HepG2 (cell line): Measurements from ENCODE around the gene MBD5. TPM values are rescaled to one million over a fixed set of nuclear protein-coding genes. Genes with fewer than 3 reads are reported as not detected.

Source experiments
- ATAC-seq: fragments of 200-7000 bp; cut with Tn5 transposase; 3 replicates; pipeline ENCODE4 v1.9.1; 2020; ENCODE audit warnings: mild to moderate bottlenecking, moderate library complexity
- BruUV-seq: library from RNA; stranded (reverse); fragments of 400-500 nt; replicated peaks from 2 replicates; lab custom pipeline; 2021; lab: Mats Ljungman, UMichigan
- CTCF ChIA-PET: fragments of 300-600 bp; formaldehyde crosslinking; extraction: SDS; loops from one replicate; lab custom pipeline; 2021; ENCODE audit warnings: low total read pairs, inconsistent platforms, low intra/inter-chr PET ratio; lab: Yijun Ruan, JAX
- POLR2A ChIA-PET: fragments of 350-600 bp; sonication (Branson Sonifier 250); formaldehyde crosslinking; loops from one replicate; lab custom pipeline; 2020; ENCODE audit warnings: antibody characterized with exemption, inconsistent platforms; lab: Yijun Ruan, JAX
- DNase-seq: peaks from one replicate; pipeline ENCODE4 v3.0.0-alpha.2; 2015; ENCODE audit warnings: low spot score
- FAIRE-seq: peaks from 3 replicates; lab custom pipeline; 2011; peaks lifted over from hg19 to GRCh38; lab: Jason Lieb, UNC
- H2AFZ ChIP-seq: one replicate; pipeline ENCODE4 v1.6.1; 2011; ENCODE audit warnings: low read length, inconsistent platforms
- H3K27ac ChIP-seq: fragments of 300-600 bp; 3 replicates; pipeline ENCODE4 v1.8.0; 2011; ENCODE audit warnings: mixed run types, mild to moderate bottlenecking, mixed read lengths, low read length, inconsistent platforms; ENCODE audit not compliant: insufficient read depth; ENCODE audit errors: extremely low read length
- H3K27me3 ChIP-seq, 2 experiments: fragments of 200-600 bp in 1 of 2; 2 replicates in 1 of 2; 3 replicates in 1 of 2; pipeline versions ENCODE4 v1.6.0 to v1.8.0; 2011; ENCODE audit warnings: low read length in 2 of 2, mild to moderate bottlenecking in 2 of 2, moderate library complexity in 2 of 2, inconsistent platforms in 1 of 2; ENCODE audit not compliant: insufficient read depth in 2 of 2, control insufficient read depth in 1 of 2
- H3K36me3 ChIP-seq, 2 experiments: fragments of 200-600 bp in 1 of 2; replicated peaks in 1 of 2; 2 replicates in 1 of 2; 3 replicates in 1 of 2; pipeline versions ENCODE4 v1.5.1 to v1.8.0; 2011; ENCODE audit warnings: low read length in 2 of 2, inconsistent platforms in 1 of 2; ENCODE audit not compliant: insufficient read depth in 2 of 2, control insufficient read depth in 1 of 2
- H3K4me1 ChIP-seq: 2 replicates; pipeline ENCODE4 v1.5.1; 2012; ENCODE audit warnings: low read length, inconsistent platforms; ENCODE audit not compliant: insufficient read depth
- H3K4me2 ChIP-seq: 2 replicates; pipeline ENCODE4 v1.6.0; 2011; ENCODE audit warnings: low read depth, low read length, inconsistent platforms
- H3K4me3 ChIP-seq, 3 experiments: fragments of 200-600 bp in 1 of 3; sonication (generic), shearing (Covaris generic) in 1 of 3; replicated peaks in 1 of 3; 2 replicates each; pipeline ENCODE4 v1.5.1; 2011 to 2016; ENCODE audit warnings: low read length in 3 of 3, inconsistent platforms in 2 of 3, low read depth in 2 of 3, mild to moderate bottlenecking in 2 of 3, control low read depth in 1 of 3, mixed read lengths in 1 of 3; ENCODE audit not compliant: insufficient read depth in 1 of 3
- H3K79me2 ChIP-seq: one replicate; pipeline ENCODE4 v1.6.1; 2011; ENCODE audit warnings: low read length, inconsistent platforms; ENCODE audit not compliant: insufficient read depth
- H3K9ac ChIP-seq: 2 replicates; pipeline ENCODE4 v1.6.0; 2011; ENCODE audit warnings: mild to moderate bottlenecking, low read depth, low read length, inconsistent platforms; ENCODE audit not compliant: insufficient read depth
- H3K9me3 ChIP-seq: 2 replicates; pipeline ENCODE4 v1.5.1; 2012; ENCODE audit warnings: mild to moderate bottlenecking, low read length
- H4K20me1 ChIP-seq: 2 replicates; pipeline ENCODE4 v1.6.0; 2011; ENCODE audit warnings: inconsistent platforms, mild to moderate bottlenecking, low read length, moderate library complexity; ENCODE audit not compliant: insufficient read depth
- AGO1 ChIP-seq: fragments of 200-400 bp; formaldehyde crosslinking; IDR thresholded peaks from 2 replicates; pipeline ENCODE4 v1.6.1; 2017; ENCODE audit warnings: mild to moderate bottlenecking, low read depth, low read length, moderate library complexity; ENCODE audit not compliant: poor library complexity, severe bottlenecking
- CREB3 ChIP-seq: sonication (generic); formaldehyde crosslinking; IDR thresholded peaks from 2 replicates; pipeline ENCODE4 v1.5.0; 2020; ENCODE audit warnings: missing genetic modification reagents
- KDM3A ChIP-seq: IDR thresholded peaks from 2 replicates; pipeline ENCODE4 v1.6.1; 2018; ENCODE audit warnings: low read depth, missing compliant biosample characterization
- MAFK ChIP-seq, 2 experiments: IDR thresholded peaks in 1 of 2; conservative IDR thresholded peaks in 1 of 2; 2 replicates each; pipeline ENCODE4 v1.6.1; 2011; ENCODE audit warnings: improper control_type of control experiment in 2 of 2, low read length in 2 of 2
- PLRG1 ChIP-seq: fragments of 450-650 bp; conservative IDR thresholded peaks from 2 replicates; pipeline ENCODE4 v1.6.1; 2016
- RARA ChIP-seq: IDR thresholded peaks from 2 replicates; pipeline ENCODE4 v1.6.1; 2016; ENCODE audit warnings: missing genetic modification reagents, missing compliant biosample characterization
- SALL1 ChIP-seq: sonication (generic); formaldehyde crosslinking; IDR thresholded peaks from 2 replicates; pipeline ENCODE4 v1.8.0; 2022; ENCODE audit warnings: mild to moderate bottlenecking, missing genetic modification reagents
- SKI ChIP-seq: fragments of 450-650 bp; IDR thresholded peaks from one replicate; pipeline ENCODE4 v1.6.1; 2018; ENCODE audit warnings: mild to moderate bottlenecking; ENCODE audit not compliant: partially characterized antibody
- SMAD9 ChIP-seq: sonication (generic); formaldehyde crosslinking; IDR thresholded peaks from 2 replicates; pipeline ENCODE4 v1.5.1; 2020; ENCODE audit warnings: mild to moderate bottlenecking, missing genetic modification reagents
- TOPORS ChIP-seq: sonication (generic); formaldehyde crosslinking; IDR thresholded peaks from 2 replicates; pipeline ENCODE4 v1.8.0; 2023; ENCODE audit warnings: mild to moderate bottlenecking, missing genetic modification reagents
- ZBTB38 ChIP-seq: sonication (generic); formaldehyde crosslinking; IDR thresholded peaks from 2 replicates; pipeline ENCODE4 v1.5.1; 2020; ENCODE audit warnings: mild to moderate bottlenecking, missing genetic modification reagents
- ZNF704 ChIP-seq: sonication (generic); formaldehyde crosslinking; IDR thresholded peaks from 2 replicates; pipeline ENCODE4 v1.8.1; 2023; ENCODE audit warnings: mild to moderate bottlenecking, inconsistent platforms, moderate library complexity, missing genetic modification reagents, borderline replicate concordance
- ZNF720 ChIP-seq: sonication (generic); formaldehyde crosslinking; IDR thresholded peaks from 2 replicates; pipeline ENCODE4 v1.4.0; 2020; ENCODE audit warnings: missing genetic modification reagents
- WGBS: methylation state at CpG from one replicate; pipeline ENCODE4 v1.1.6; 2017; ENCODE audit warnings: low lambda C conversion rate; 5-methylcytosine and 5-hydroxymethylcytosine counted together
- in situ Hi-C: cut with HindIII; loops from 2 replicates; pipeline ENCODE4 v1.10.0; 2017; ENCODE audit warnings: low pct_unique_long_range_greater_than_20kb; ENCODE audit not compliant: extremely low pct_ligation_motif_present
- intact Hi-C: fragments of 100-400 bp; cut with micrococcal nuclease; formaldehyde crosslinking; loops from one replicate; pipeline ENCODE4 v1.10.0; 2022; ENCODE audit not compliant: unreplicated experiment
- polyA plus RNA-seq, 8 experiments: library from polyadenylated mRNA; depleted of rRNA in 3 of 8; stranded (reverse) in 7 of 8; unstranded in 1 of 8; fragments of >200 nt; fragmentation: Illumina TruSeq in 4 of 8; extraction: Trizol in 4 of 8; gene quantifications; 2 replicates each; pipeline versions ENCODE4 v1.2.1 to v1.2.3, GENCODE V29; 2011 to 2016; ENCODE audit warnings: low read depth in 4 of 8, missing spikeins in 1 of 8, mixed read lengths in 1 of 8; ENCODE audit not compliant: insufficient read depth in 1 of 8
- total RNA-seq, 5 experiments: library from RNA; depleted of rRNA; stranded (reverse); fragments of >200 nt; fragmentation: Illumina TruSeq; extraction: Trizol; gene quantifications; 2 replicates each; pipeline ENCODE4 v1.2.3, GENCODE V29; 2016; ENCODE audit warnings: low read depth in 1 of 5

The MBD5 gene
- total and polyA plus RNA-seq, 2 of the 13 experiments (the other 11 are each of a cell fraction or from before 2014, with no cell fraction given), result 13.5 to 26.4 TPM

GRCh38 chr2:148251993-148252392 lies 231.1 kb downstream of the MBD5 start (continued):
- TF ChIP-seq CREB3 (CRISPR knock-in tag) (no peak), AGO1 (no peak), ZNF720 (CRISPR knock-in tag) (no peak), KDM3A (CRISPR knock-in tag) (no peak), TOPORS (CRISPR knock-in tag) (no peak), SALL1 (peak; percentile 32; the same call in 1 of the 2 replicates), ZBTB38 (CRISPR knock-in tag) (no peak), ZNF704 (CRISPR knock-in tag) (no peak), RARA (CRISPR knock-in tag) (peak; percentile 69), SMAD9 (no peak), SKI (peak; percentile 16)
- TF ChIP-seq, all 625 proteins: peak for 11

- DNase-seq, result no peak
- in situ Hi-C loops (no loop called here), intact Hi-C loops (no loop called here)
- ChIA-PET POLR2A (no interaction called here), CTCF (no interaction called here)
- no peak for ATAC-seq
- no peaks in the 10 kb centered on the region for H3K79me2 ChIP-seq
- H3K4me1 ChIP-seq, result peaks cover 9% of the 10 kb centered on the region
- no peaks in the 10 kb centered on the region for H4K20me1 ChIP-seq
- no peak overlapping the region for H3K4me3 ChIP-seq
- WGBS, result 84% methylated on average over 2 of the region's 2 CpGs
- FAIRE-seq, result peak; percentile 21
- BruUV-seq, result no TSS peak
- no peak for TF ChIP-seq PLRG1
- TF ChIP-seq MAFK (conservative IDR thresholded peaks at IDR 0.05 in 1 of 2, IDR thresholded peaks at IDR 0.05 in 1 of 2; ENCODE audit: low read length in 2 of 2), result peak; percentile 24 to 55; a peak in 3 of 4 replicates
- no peaks in the 10 kb centered on the region for H3K27me3 ChIP-seq
- H3K27ac ChIP-seq, result no peak overlapping the region
- no peak overlapping the region for H3K9ac ChIP-seq
- H3K9me3 ChIP-seq, result peaks cover 22% of the 10 kb centered on the region
- no peaks in the 10 kb centered on the region; a peak in 1 of 5 replicates for H3K36me3 ChIP-seq
- H3K4me2 ChIP-seq, result no peak overlapping the region
- no peak overlapping the region for H2AFZ ChIP-seq
Observed at GRCh38 chr2:148252646-148253045, 231.8 kb downstream of the MBD5 start.
